GM20431 (cell line): ENCODE results near the gene DLGAP4.

ENCODE experiments used
- in situ Hi-C: fragments of 300-500 bp; cut with MseI, MboI; formaldehyde crosslinking; loops from one replicate; pipeline ENCODE4 v1.15.0; 2020; ENCODE audit warnings: low sequenced_read_pairs; ENCODE audit not compliant: unreplicated experiment

Gene DLGAP4

DNA sequence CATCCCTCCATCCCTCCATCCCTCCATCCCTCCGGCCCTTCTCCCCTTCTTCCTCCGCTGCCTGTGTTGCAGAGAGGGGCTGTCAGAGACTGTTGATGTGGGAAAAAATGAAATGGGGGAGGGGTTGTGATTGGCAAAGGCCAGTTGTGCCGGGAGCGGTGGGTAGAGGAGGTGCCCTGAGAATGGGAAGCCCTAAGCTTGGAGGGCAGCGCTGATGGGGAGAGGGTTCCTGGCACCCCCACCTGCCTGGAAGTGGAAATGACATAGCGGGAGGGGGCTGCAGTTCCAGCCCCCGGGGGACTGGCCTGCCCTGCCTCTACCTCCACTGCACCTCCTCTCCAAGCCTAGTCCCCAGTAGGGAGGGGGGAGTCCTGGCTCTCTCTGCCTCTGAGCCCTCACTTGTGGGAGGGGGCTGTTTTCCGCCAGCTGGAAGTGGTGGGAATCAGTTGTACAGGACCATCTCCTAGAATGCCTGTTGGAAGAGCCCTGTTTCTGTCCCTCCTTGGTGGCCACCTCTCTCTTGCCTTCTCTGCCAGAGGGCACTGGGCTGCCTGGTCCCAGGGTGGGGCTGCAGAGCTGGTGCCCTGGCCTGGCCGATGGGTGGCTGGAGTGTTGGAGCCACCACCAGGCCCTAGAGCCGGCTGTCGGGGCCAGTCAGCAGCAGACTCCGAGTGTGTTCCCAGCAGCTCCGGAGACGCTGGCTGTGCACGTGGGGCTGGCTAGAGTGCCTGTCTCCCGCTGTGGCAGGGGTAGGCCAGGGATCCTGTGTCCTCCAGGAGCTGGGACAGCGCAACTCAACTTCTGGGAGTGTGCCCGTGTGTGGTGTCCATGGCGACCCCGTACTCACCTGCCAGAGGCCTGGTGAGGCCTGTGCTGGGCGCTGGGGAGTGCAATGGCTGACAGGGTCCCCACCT lies 1.5 kb downstream of the DLGAP4 start:
- in situ Hi-C loops, result no loop called here

DNA sequence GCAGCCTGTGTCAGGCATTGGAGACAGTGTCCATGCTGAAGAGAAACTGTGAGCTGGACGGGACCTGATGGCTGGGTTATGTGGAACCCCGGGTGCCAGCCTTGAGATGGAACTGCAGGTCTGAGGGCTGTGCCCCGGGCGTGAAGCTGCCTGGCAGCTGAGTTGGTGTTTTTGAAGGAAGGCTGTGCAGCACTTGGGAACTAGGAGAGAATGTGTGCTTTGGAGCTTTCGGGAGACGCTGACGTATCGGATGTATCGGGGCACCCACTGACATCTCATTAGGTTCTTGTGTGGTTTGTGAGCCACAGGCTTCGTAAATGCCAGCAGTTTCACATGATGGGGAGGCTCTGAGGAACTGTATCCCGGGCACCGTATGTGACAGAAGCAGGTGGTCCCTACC lies 2.2 kb downstream of the DLGAP4 start:
- in situ Hi-C loops, result no loop called here

DNA sequence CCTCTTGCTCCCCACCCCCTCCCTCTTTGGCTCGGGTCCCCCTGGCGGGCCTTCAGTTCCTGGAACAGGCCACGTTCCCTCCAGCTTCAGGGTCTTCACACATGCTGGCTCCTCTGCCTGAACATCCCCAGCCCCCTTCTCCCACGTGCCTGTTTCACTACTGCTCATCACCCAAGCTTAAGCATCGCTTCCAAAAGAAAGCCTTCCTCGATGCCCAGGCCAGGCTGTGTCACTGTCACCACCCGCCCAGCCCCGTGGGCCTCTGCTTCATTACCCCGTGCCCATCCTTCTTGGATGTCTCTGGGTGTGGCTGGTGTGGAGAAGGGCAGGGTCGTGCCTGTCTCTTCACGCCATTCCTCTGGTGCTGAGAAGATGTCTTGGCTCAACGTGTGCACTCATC lies 2.8 kb downstream of the DLGAP4 start:
- in situ Hi-C loops, result no loop called here

DNA sequence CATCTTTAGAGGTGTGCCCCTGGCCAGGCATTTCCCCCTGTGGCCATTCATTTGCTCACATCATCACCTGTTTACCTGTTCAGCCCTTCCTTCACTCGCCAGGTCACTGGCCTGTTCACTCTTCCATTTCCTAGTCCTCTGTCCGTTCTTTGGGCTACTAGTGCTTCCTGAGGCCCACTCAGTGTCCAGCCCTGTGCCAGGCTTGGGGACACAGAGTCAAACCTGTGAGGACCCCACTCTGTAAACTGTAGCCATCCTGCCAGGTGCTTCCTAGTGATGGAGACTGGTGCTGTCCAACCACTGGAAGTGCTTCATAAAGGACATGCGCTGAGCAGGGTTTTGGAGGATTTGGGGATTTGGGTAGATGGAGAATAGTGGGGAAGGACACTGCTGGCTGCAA lies 3.5 kb downstream of the DLGAP4 start:
- in situ Hi-C loops, result no loop called here

DNA sequence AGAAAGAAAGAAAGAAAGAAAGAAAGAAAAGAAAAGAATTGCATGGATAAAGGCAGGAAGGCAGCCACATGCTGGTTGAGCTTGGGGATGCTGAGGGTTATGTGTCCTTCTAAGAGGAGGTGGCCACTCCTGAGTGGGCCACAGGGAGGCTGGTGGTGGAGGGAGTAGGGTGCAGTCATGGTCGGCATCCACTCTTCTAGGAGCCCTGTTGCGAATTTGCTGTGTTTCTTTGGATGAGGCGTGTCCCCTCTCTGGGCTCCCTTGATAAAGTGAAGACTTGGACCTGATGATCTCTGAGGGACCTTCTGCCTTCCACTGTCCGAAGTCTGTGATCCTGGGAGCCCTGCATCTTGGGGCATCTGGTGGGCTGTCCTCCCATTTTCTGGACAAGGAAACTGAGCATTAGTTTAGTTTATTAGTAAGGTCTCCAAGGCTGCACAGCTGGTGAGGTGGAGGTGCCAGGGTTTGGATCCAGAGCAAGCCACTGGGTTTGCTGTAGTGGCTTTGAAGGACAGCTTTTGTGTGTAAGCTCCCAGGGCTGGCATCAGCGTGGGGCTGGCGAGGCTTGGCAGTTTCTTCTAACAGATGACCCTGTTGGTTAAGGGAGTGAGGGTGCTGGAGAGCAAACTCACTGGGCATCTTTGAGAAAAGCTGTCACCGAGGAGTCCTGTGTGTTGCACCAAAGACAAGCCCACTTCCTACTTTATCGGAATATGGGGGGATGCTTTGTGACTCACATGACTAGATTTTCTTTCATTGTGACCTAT lies 4.3 kb downstream of the DLGAP4 start:
- in situ Hi-C loops, result no loop called here

DNA sequence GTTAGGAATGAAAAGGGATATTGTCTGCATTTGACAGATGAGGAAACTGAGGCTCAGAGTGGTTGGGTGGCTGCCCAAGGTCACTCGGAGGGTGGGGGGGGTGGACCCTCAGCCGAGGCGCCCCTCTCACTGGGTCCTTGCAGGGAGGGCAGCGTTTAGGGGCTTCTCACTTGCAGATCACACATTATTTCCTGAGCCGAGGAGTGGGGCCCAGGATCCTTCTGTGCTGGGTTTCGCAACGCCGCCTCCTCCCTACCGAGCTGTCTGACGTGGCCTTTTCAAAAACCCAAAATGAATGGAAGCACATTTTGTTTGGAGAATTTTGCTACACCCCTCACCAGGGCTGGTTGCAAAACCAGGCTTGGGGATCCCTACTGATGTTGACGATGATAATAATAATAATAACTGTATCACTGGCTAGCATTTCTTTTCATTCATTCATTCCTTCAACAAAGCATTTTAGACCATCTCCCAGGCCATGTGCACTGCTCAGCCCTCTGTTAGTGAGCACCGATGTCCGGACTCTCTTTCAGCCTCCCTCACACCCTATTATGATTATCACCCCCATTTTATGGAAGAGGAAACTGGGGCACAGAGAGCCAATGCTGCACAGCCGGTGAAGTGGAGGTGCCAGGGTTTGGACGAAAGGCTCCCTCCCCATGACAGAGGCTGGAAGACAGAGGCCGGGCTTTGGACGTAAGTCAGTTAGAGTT lies 5.2 kb downstream of the DLGAP4 start:
- in situ Hi-C loops, result no loop called here

DNA sequence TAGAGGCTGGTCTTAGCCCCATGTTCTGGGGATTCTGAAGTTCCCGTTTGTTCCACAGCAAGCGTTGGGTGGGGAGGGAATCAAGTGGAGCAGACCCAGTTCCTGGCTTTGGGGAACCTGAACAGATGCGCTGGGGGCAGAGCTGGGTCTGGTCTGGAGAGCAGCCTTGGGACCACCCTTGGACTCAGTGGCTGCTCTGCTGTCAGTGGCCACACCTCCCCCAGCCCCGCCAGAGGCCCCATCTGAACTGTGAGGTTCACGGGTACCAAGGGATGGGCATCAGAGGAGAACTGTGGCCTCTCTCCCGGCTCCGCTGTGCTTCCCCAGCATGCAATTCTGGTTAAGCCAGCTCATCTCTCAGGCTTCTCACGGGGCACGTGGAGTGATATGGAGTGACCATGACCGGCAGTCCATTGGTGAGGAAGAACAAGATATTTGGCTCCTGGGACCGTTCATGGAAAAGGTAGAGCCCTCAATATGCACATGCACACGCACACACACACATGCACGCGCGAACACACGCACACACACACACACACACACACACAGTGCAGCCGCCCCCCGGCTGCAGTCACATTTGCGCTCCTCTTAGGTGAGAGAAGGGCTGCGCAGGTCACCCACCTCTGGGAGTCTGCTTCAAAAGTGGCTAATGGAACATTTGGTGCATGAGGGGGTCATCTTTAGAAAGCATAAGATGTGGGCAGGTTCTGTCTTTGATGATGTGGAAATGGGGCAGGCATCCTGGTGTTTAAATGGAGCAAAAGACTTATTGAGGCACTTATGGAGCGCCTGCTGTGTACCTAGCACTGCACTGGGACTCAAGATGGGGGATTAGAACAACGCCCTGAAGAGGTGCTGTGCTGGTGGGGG lies 6.0 kb downstream of the DLGAP4 start:
- in situ Hi-C loops, result no loop called here

DNA sequence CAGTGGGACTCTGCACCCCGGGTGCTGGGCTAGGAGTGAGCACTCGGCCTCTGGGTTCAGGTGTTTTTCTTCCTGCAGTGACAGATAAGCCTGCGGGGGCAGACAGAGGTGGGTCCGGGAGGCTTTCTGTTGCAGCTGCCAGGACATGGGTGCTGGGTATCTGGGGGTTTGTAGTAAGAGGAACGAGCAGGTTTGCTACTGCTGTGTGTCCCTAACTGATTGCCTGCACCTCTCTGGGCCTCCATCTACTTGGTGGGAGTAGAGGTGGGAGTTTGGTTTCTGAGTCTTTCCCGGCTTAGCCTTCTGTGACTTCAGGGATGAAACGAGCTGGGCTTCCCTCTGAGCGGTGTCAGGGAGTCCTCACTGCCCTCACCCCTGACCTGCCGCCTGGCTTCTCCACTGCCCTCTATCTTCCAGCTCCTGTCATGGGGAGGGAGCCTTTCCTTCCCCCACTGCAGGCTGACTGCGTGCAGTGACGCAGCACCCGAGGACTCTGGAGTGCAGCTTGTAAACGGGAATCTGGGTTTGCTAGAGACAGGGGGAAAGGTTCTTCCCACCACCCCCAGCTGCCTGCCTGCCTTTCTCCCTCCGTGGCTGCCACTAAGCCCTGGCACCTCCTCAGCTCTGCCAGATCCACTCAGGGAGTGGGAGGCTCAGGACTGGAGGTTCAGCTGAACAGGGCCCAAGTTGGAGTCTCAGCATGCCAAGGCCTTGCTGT lies 6.7 kb downstream of the DLGAP4 start:
- in situ Hi-C loops, result no loop called here

DNA sequence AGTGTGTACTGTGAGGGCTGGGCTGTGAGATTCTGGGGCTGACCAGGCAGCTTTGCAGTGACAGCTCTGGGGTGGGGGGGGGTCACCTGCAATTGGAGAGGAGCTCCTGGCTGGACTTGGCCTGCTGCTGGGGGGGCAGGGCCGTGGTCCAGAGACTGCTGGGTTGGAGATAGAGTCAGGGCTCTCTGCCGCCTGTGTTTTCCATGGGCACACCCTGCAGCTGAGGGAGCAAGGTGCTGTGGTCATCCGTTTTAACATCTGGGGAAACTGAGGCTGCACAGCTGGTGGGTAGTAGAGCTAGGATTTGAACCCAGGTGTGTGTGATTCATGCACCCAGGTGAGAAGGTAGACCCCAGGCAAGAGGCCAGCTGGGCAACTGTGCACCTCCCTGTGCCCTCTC lies 7.3 kb downstream of the DLGAP4 start:
- in situ Hi-C loops, result no loop called here

DNA sequence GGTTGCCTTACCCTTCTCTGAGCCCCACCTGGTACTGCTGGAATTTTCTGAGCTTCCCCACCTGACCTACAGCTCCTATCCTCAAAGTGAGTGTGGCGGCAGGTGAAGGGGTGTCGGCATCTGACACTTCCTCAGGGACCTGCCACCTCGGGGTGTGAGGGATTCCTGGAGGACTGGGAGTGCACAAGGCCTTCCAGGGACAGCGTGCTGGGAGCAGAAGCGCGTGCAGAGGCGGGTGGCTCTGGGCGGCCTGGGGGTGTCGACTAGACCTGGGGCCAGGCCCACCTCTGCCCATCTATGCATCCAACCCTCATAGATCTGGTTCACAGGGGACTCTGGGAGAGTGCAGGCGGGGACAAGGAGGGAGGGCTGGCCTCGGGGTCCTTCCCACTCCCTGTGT lies 7.8 kb downstream of the DLGAP4 start:
- in situ Hi-C loops, result no loop called here

DNA sequence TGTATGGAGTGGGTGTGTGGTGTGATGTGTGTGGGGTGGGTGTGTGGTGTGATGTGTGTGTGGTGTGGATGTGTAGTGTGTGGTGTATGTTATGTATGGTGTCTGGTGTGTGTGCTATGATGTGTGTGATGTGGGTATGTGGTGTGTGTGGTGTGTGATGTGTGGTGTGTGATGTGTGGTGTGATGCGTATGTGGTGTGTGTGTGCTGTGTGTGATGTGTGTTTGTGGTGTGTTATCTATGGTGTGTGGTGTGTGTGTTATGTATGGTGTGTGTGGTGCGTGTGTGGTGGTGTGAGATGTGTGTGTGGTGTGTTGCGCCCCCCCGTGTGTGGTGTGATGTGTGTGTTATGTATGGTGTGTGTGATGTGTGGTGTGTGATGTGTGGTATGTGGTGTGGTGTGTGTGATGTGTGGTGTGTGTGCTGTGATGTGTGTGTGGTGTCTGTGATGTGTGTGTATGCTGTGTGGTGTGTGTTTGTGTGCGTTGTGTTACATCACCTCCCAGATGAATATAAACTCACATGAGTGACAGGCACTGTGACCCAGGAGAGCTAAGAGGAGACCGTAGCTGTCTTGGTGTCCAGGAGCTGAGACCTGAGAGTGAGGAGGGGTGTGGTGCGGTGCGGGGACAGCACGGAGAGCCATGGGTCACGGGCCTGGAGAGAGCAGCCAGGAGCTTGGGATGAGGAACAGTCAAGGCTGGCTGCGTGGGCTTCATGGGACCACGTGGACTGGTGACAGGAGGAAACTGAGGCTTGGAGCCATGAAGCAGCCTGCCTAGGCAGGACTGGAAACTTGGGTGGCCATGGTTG lies 8.8 kb downstream of the DLGAP4 start:
- in situ Hi-C loops, result no loop called here

DNA sequence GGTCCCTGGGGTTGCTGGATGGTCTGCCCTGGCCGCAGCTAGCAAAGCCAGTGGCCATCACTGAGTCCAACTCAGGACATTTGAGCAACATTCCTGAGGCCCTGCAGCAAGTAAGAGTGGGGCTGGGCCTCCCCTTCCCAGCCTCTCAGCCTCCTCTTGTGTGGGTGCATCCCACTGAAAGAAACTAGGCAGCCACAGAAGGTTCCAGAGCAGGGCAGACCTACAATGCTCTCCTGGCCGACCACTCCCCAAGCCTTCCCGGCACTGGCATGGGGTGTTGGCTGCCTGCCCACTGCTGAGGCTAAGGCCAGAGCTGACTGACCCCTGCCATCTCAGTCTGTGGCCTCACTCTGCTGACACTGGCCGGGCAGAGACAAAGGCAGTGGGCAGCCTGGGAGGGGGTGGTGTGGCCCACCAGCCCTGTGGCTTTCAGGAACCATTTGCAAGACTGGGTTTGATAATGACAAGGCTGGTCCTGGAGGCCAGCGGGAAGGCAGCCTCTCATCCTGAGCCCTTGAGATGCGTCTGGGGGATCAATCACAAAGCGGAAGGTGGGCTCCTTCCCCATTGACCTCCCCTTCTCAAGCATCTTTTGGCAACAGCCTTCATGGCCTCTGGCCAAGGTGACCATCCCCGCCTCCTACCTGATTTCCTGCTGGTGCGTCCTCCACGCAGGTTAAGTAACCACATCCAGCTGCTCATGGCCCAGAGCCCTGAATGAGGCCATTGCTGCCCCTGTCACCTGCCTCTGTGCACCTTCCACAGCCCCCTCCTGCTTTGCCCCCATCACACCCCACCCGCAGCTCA lies 9.6 kb downstream of the DLGAP4 start:
- in situ Hi-C loops, result no loop called here

DNA sequence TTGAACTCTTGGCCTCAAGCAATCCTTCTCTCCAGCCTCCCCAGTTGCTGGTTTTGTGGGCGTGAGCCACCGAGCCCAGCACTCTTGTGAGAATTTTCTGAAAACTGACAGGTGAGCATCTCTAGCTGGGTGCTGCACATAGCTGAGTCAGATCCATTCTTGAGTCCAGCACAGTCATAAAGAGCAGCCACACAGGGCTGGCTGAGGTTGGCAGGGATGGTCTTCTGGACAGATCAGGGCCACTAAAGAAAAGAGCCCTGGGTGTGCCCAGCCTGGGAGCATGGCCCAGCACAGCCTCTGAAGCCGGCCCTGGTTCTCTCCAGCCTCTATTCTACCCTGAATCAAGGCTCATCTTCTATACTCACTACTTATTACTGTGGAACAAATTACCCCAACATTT lies 11.5 kb downstream of the DLGAP4 start:
- in situ Hi-C loops, result no loop called here

DNA sequence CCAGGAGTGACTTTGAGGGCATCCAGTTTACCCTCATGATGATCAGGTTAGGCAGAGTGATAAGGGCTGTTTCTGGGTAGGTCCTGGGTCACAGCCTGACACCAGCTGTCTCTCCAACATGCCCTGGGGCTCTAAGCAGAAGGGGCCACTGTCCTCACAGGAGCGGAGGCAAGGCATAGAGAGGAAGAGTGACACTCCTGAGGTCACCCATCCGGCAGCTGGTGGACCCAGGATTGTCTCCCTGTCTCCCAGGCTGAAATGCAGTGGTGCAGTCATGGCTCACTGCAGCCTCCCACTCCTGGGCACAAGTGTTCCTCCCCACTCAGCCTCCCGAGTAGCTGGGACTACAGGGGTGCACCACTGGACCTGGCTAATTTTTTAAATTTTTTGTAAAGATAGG lies 12.0 kb downstream of the DLGAP4 start:
- in situ Hi-C loops, result no loop called here

DNA sequence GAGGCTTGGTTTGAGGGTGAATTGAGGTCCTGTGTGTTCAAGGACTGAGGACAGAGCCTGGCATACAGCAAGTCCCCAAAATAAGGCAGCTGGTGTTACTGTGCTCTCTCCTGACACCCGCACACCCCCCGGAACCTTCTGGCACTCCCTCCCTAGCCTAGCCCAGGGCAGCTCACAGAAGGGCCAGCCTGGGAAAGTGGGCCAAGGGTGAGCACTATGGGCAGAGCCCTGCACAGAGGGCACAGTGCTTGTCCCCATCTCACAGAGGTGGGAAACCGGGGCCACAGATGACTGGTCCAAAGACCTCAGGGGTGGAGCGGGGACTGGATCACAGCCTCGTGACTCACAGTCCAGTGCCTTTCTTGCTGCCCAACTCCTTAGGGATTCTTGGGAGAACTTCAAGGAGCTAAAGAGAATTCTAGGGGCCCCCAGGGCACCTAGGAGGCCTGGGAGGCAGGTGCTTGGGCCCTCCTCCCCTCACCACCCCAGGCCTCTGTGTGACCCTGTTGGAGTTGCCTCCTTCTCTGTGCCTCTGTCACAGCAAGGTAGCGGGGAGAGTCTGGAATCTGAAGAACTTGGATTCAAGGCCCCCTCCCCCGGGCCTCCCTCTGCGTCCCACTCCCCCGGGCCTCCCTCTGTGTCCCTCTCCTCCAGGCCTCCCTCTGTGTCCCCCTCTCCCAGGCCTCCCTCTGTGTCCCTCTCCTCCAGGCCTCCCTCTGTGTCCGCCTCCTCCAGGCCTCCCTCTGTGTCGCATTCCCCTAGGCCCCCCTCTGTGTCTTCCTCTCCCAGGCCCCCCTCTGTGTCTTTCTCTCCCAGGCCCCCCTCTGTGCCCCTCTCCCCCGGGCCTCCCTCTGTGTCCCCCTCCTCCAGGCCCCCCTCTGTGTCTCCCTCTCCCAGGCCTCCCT lies 13.5 kb downstream of the DLGAP4 start:
- in situ Hi-C loops, result no loop called here

DNA sequence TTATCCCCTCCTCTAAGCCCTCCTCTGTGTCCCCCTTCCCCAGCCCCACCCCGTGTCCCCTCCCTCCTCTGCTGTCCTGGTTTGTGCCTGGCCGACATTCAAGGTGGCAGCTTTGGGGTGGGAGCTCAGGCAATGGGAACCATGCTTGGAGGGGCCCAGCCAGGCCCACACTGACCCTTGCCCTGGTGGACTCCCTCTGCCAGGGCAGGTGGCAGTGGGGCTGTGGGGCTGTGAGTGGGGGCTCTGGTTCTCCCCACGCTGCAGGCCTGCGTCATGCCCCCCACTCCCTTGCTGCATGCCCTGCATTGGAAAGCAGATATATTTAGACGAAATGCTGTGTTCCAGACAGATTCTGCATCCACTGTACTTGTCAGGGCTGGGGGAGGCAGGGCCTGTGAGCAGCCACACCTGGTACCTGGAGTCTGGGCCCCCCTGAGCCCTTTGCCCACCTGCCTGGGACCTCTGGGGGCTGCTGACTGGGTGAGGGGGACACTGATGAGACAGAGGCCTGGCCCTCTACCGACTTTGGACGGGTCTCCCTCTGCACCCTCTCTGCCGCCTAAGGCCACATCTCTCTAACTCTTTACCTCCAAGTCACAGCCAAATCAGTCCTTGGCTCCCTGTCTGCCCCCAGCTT lies 14.2 kb downstream of the DLGAP4 start:
- in situ Hi-C loops, result no loop called here
